ENCODE results near the gene DHX29.

DHX29 gene

GRCh38 chr5:55307383-55308253 is at the start of gene DHX29, which contains the start of gene MTREX:
Gene DHX29 (minus strand): TSS chr5:55307694. CDS start chr5:55307573, 121 bp downstream.
Gene MTREX (plus strand): TSS chr5:55307989. CDS start chr5:55308014, 25 bp downstream.
- TF ChIP-seq, protein P1, sequence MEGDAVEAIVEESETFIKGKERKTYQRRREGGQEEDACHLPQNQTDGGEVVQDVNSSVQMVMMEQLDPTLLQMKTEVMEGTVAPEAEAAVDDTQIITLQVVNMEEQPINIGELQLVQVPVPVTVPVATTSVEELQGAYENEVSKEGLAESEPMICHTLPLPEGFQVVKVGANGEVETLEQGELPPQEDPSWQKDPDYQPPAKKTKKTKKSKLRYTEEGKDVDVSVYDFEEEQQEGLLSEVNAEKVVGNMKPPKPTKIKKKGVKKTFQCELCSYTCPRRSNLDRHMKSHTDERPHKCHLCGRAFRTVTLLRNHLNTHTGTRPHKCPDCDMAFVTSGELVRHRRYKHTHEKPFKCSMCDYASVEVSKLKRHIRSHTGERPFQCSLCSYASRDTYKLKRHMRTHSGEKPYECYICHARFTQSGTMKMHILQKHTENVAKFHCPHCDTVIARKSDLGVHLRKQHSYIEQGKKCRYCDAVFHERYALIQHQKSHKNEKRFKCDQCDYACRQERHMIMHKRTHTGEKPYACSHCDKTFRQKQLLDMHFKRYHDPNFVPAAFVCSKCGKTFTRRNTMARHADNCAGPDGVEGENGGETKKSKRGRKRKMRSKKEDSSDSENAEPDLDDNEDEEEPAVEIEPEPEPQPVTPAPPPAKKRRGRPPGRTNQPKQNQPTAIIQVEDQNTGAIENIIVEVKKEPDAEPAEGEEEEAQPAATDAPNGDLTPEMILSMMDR (IDR thresholded peaks at IDR 0.05; ENCODE audit: insufficient read depth, low read length, poor library complexity, severe bottlenecking), result no peak
- DNase-seq (ENCODE audit: extremely low read depth, insufficient read length), result peak; percentile 92
- H3K27me3 ChIP-seq (replicated peaks; ENCODE audit: control insufficient read depth, insufficient read depth, low read length), result no peaks in the 10 kb centered on the region
- H3K36me3 ChIP-seq (ENCODE audit: control insufficient read depth, insufficient read depth, low read length), result no peaks in the 10 kb centered on the region
- peak within 1 kb of the TSS; percentile 68 for H3K4me3 ChIP-seq (replicated peaks; ENCODE audit: low read depth, low read length)

- DNase-seq (ENCODE audit: extremely low read depth, insufficient read length), result no peak
- TF ChIP-seq, protein P1 (IDR thresholded peaks at IDR 0.05; ENCODE audit: insufficient read depth, low read length, poor library complexity, severe bottlenecking), result no peak
- peaks cover 14% of the 10 kb centered on the region for H3K36me3 ChIP-seq (ENCODE audit: control insufficient read depth, insufficient read depth, low read length)
These were observed 49.4 kb upstream of the DHX29 start for GRCh38 chr5:55356896-55357295.

DNA sequence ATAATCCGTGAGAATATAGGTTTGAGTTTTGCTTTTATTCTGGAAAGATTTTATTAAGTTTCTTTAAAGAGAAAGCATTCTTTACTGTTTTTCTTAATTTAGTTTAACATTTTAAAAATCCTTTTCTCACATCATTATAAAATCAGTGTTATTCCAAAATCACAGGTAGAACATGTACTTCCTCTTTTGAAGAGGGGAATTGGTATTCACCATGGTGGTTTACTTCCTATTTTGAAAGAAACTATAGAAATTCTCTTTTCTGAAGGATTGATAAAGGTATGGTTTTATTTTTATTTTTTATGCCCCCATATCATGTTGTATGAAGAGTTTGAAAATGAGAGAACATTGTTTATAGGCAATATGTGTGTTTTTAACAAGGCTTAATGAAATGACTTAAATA is 43.3 kb upstream of the DHX29 start:
- Histone ChIP-seq H3K27me3 (replicated peaks; ENCODE audit: control insufficient read depth, insufficient read depth, low read length) (no peaks in the 10 kb centered on the region), H3K4me3 (replicated peaks; ENCODE audit: low read depth, low read length) (no peak overlapping the region), H3K36me3 (ENCODE audit: control insufficient read depth, insufficient read depth, low read length) (peaks cover 16% of the 10 kb centered on the region)
- DNase-seq (ENCODE audit: extremely low read depth, insufficient read length), result no peak
- TF ChIP-seq, protein P1 (IDR thresholded peaks at IDR 0.05; ENCODE audit: insufficient read depth, low read length, poor library complexity, severe bottlenecking), result no peak

More at GRCh38 chr5:55356896-55357295, 49.4 kb upstream of the DHX29 start:
- Histone ChIP-seq H3K4me3 (replicated peaks; ENCODE audit: low read depth, low read length) (no peak overlapping the region), H3K27me3 (replicated peaks; ENCODE audit: control insufficient read depth, insufficient read depth, low read length) (no peaks in the 10 kb centered on the region)

GRCh38 chr5:55347786-55348185 is 40.3 kb upstream of the DHX29 start:
- Histone ChIP-seq H3K27me3 (replicated peaks; ENCODE audit: control insufficient read depth, insufficient read depth, low read length) (no peaks in the 10 kb centered on the region), H3K4me3 (replicated peaks; ENCODE audit: low read depth, low read length) (no peak overlapping the region), H3K36me3 (ENCODE audit: control insufficient read depth, insufficient read depth, low read length) (peaks cover 9% of the 10 kb centered on the region)
- TF ChIP-seq, protein P1 (IDR thresholded peaks at IDR 0.05; ENCODE audit: insufficient read depth, low read length, poor library complexity, severe bottlenecking), result no peak
- no peak for DNase-seq (ENCODE audit: extremely low read depth, insufficient read length)

DNA sequence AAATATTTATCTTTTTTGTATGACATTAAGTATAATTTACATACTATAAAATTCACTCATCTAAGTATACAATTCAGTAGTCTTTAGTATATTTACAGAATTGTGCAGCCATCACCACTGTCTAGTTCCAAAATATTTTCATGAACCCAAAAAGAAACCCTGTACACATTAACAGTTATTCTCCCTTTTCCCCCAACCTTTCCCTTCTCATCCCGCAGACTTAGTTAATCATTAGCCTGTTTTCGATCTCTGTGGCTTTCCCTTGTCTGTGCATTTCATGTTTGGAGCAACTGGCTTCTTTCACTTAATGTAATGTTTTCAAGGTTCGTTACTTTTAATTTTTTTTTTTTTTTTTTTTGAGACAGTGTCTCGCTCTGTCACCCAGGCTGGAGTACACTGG is 37.8 kb upstream of the DHX29 start:
- Histone ChIP-seq H3K4me3 (replicated peaks; ENCODE audit: low read depth, low read length) (no peak overlapping the region), H3K36me3 (ENCODE audit: control insufficient read depth, insufficient read depth, low read length) (peaks cover 9% of the 10 kb centered on the region), H3K27me3 (replicated peaks; ENCODE audit: control insufficient read depth, insufficient read depth, low read length) (no peaks in the 10 kb centered on the region)
- TF ChIP-seq, protein P1 (IDR thresholded peaks at IDR 0.05; ENCODE audit: insufficient read depth, low read length, poor library complexity, severe bottlenecking), result no peak
- no peak for DNase-seq (ENCODE audit: extremely low read depth, insufficient read length)

All from GM06990 (cell line).